HEK293 (cell line): Measurements from ENCODE around the gene SCYL3.

ENCODE experiments used
- FEZF1 ChIP-seq: fragments of 450-650 bp; formaldehyde crosslinking; IDR thresholded peaks from 2 replicates; pipeline ENCODE4 v1.5.1; 2016; ENCODE audit warnings: missing biosample characterization, missing genetic modification characterization
- GLIS1 ChIP-seq: fragments of 450-650 bp; formaldehyde crosslinking; IDR thresholded peaks from 2 replicates; pipeline ENCODE4 v1.5.1; 2016; ENCODE audit warnings: missing biosample characterization, missing genetic modification characterization
- MZF1 ChIP-seq: fragments of 450-650 bp; formaldehyde crosslinking; IDR thresholded peaks from 2 replicates; pipeline ENCODE4 v1.5.1; 2017; ENCODE audit warnings: missing biosample characterization, missing genetic modification characterization, borderline replicate concordance
- PRDM6 ChIP-seq: fragments of 450-650 bp; formaldehyde crosslinking; IDR thresholded peaks from 2 replicates; pipeline ENCODE4 v1.5.1; 2017; ENCODE audit warnings: missing biosample characterization, missing genetic modification characterization
- REST ChIP-seq: fragments of 450-650 bp; formaldehyde crosslinking; IDR thresholded peaks from 2 replicates; pipeline ENCODE4 v1.5.1; 2016; ENCODE audit warnings: missing biosample characterization, missing genetic modification characterization
- SCRT1 ChIP-seq: fragments of 450-650 bp; formaldehyde crosslinking; IDR thresholded peaks from 2 replicates; pipeline ENCODE4 v1.5.1; 2016; ENCODE audit warnings: missing biosample characterization, missing genetic modification characterization, borderline replicate concordance
- SP7 ChIP-seq: fragments of 450-650 bp; formaldehyde crosslinking; IDR thresholded peaks from 2 replicates; pipeline ENCODE4 v1.5.1; 2016; ENCODE audit warnings: missing biosample characterization, missing genetic modification characterization
- ZBTB49 ChIP-seq: fragments of 450-650 bp; formaldehyde crosslinking; IDR thresholded peaks from 2 replicates; pipeline ENCODE4 v1.5.1; 2016; ENCODE audit warnings: missing biosample characterization, missing genetic modification characterization, low read depth
- ZBTB6 ChIP-seq: fragments of 450-650 bp; formaldehyde crosslinking; IDR thresholded peaks from 2 replicates; pipeline ENCODE4 v1.5.1; 2017; ENCODE audit warnings: missing biosample characterization, missing genetic modification characterization
- ZNF133 ChIP-seq: fragments of 450-650 bp; formaldehyde crosslinking; IDR thresholded peaks from 2 replicates; pipeline ENCODE4 v1.5.1; 2016; ENCODE audit warnings: missing biosample characterization, missing genetic modification characterization
- ZNF24 ChIP-seq: fragments of 450-650 bp; formaldehyde crosslinking; IDR thresholded peaks from 2 replicates; pipeline ENCODE4 v1.5.1; 2016; ENCODE audit warnings: missing biosample characterization, missing genetic modification characterization
- ZNF266 ChIP-seq: fragments of 450-650 bp; formaldehyde crosslinking; IDR thresholded peaks from 2 replicates; pipeline ENCODE4 v1.5.1; 2016; ENCODE audit warnings: missing biosample characterization, missing genetic modification characterization, low read depth
- ZNF302 ChIP-seq: fragments of 450-650 bp; formaldehyde crosslinking; IDR thresholded peaks from 2 replicates; pipeline ENCODE4 v1.5.1; 2016; ENCODE audit warnings: missing biosample characterization, missing genetic modification characterization, low read depth
- ZNF350 ChIP-seq: fragments of 450-650 bp; formaldehyde crosslinking; IDR thresholded peaks from 2 replicates; pipeline ENCODE4 v1.5.0; 2017; ENCODE audit warnings: missing biosample characterization, mild to moderate bottlenecking, missing genetic modification characterization
- ZNF394 ChIP-seq: fragments of 450-650 bp; formaldehyde crosslinking; IDR thresholded peaks from 2 replicates; pipeline ENCODE4 v1.5.1; 2016; ENCODE audit warnings: missing biosample characterization, missing genetic modification characterization, mild to moderate bottlenecking, moderate library complexity, borderline replicate concordance
- ZNF404 ChIP-seq: fragments of 450-650 bp; formaldehyde crosslinking; IDR thresholded peaks from 2 replicates; pipeline ENCODE4 v1.5.1; 2017; ENCODE audit warnings: missing biosample characterization, missing genetic modification characterization
- ZNF473 ChIP-seq: fragments of 450-650 bp; formaldehyde crosslinking; IDR thresholded peaks from 2 replicates; pipeline ENCODE4 v1.5.1; 2017; ENCODE audit warnings: missing biosample characterization, missing genetic modification characterization
- ZNF510 ChIP-seq: fragments of 450-650 bp; formaldehyde crosslinking; IDR thresholded peaks from 2 replicates; pipeline ENCODE4 v1.5.1; 2018; ENCODE audit warnings: mild to moderate bottlenecking, missing genetic modification characterization, missing biosample characterization; ENCODE audit not compliant: insufficient replicate concordance
- ZNF514 ChIP-seq: fragments of 450-650 bp; formaldehyde crosslinking; IDR thresholded peaks from 2 replicates; pipeline ENCODE4 v1.5.1; 2016; ENCODE audit warnings: missing biosample characterization, missing genetic modification characterization
- ZNF670 ChIP-seq: fragments of 450-650 bp; formaldehyde crosslinking; IDR thresholded peaks from 2 replicates; pipeline ENCODE4 v1.5.1; 2016; ENCODE audit warnings: missing biosample characterization, missing genetic modification characterization, low read depth
- ZNF707 ChIP-seq: fragments of 450-650 bp; formaldehyde crosslinking; IDR thresholded peaks from 2 replicates; pipeline ENCODE4 v1.5.1; 2016; ENCODE audit warnings: missing biosample characterization, missing genetic modification characterization
- ZNF768 ChIP-seq: fragments of 450-650 bp; formaldehyde crosslinking; IDR thresholded peaks from 2 replicates; pipeline ENCODE4 v1.5.1; 2018; ENCODE audit warnings: missing biosample characterization, mild to moderate bottlenecking, missing genetic modification characterization
- ZNF843 ChIP-seq: fragments of 450-650 bp; formaldehyde crosslinking; IDR thresholded peaks from 2 replicates; pipeline ENCODE4 v1.5.1; 2016; ENCODE audit warnings: missing biosample characterization, missing genetic modification characterization
- TF ChIP-seq, protein P1 (sequence below): fragments of 450-650 bp; formaldehyde crosslinking; IDR thresholded peaks from 2 replicates; pipeline ENCODE4 v1.5.1; 2016; ENCODE audit warnings: missing biosample characterization, missing genetic modification characterization
- TF ChIP-seq, protein P2 (sequence below): fragments of 450-650 bp; formaldehyde crosslinking; IDR thresholded peaks from 2 replicates; pipeline ENCODE4 v1.5.1; 2016; ENCODE audit warnings: missing biosample characterization, missing genetic modification characterization

Gene SCYL3

GRCh38 chr1:169890761-169891538 lies 2.7 kb downstream of the SCYL3 start (continued):
- no peak for TF ChIP-seq ZBTB49 (tag by site-specific recombination)
- TF ChIP-seq ZNF350 (tag by site-specific recombination): no peak
- TF ChIP-seq ZNF707 (tag by site-specific recombination): no peak
- no peak for TF ChIP-seq ZNF266 (tag by site-specific recombination)
- TF ChIP-seq ZNF394: no peak
- peak; percentile 18; the same call in 1 of the 2 replicates for TF ChIP-seq ZBTB6 (tag by site-specific recombination)
- no peak for TF ChIP-seq ZNF302 (tag by site-specific recombination)
- TF ChIP-seq SCRT1 (tag by site-specific recombination): 0 out of 2 replicates have a peak, but pooled peaks have one; percentile 35
- 0 out of 2 replicates have a peak, but pooled peaks have one; percentile 22 for TF ChIP-seq ZNF24 (tag by site-specific recombination)
- TF ChIP-seq ZNF843: peak; percentile 39; the same call in 1 of the 2 replicates
- TF ChIP-seq PRDM6 (tag by site-specific recombination): 0 out of 2 replicates have a peak, but pooled peaks have one; percentile 26
- no peak for TF ChIP-seq REST
- TF ChIP-seq, protein P1, sequence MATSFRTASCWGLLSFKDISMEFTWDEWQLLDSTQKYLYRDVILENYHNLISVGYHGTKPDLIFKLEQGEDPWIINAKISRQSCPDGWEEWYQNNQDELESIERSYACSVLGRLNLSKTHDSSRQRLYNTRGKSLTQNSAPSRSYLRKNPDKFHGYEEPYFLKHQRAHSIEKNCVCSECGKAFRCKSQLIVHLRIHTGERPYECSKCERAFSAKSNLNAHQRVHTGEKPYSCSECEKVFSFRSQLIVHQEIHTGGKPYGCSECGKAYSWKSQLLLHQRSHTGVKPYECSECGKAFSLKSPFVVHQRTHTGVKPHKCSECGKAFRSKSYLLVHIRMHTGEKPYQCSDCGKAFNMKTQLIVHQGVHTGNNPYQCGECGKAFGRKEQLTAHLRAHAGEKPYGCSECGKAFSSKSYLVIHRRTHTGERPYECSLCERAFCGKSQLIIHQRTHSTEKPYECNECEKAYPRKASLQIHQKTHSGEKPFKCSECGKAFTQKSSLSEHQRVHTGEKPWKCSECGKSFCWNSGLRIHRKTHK (tag by site-specific recombination): no peak
- TF ChIP-seq MZF1 (tag by site-specific recombination): no peak
- no peak for TF ChIP-seq SP7 (tag by site-specific recombination)
- peak; percentile 42; the same call in 1 of the 2 replicates for TF ChIP-seq FEZF1 (tag by site-specific recombination)
- TF ChIP-seq, protein P2, sequence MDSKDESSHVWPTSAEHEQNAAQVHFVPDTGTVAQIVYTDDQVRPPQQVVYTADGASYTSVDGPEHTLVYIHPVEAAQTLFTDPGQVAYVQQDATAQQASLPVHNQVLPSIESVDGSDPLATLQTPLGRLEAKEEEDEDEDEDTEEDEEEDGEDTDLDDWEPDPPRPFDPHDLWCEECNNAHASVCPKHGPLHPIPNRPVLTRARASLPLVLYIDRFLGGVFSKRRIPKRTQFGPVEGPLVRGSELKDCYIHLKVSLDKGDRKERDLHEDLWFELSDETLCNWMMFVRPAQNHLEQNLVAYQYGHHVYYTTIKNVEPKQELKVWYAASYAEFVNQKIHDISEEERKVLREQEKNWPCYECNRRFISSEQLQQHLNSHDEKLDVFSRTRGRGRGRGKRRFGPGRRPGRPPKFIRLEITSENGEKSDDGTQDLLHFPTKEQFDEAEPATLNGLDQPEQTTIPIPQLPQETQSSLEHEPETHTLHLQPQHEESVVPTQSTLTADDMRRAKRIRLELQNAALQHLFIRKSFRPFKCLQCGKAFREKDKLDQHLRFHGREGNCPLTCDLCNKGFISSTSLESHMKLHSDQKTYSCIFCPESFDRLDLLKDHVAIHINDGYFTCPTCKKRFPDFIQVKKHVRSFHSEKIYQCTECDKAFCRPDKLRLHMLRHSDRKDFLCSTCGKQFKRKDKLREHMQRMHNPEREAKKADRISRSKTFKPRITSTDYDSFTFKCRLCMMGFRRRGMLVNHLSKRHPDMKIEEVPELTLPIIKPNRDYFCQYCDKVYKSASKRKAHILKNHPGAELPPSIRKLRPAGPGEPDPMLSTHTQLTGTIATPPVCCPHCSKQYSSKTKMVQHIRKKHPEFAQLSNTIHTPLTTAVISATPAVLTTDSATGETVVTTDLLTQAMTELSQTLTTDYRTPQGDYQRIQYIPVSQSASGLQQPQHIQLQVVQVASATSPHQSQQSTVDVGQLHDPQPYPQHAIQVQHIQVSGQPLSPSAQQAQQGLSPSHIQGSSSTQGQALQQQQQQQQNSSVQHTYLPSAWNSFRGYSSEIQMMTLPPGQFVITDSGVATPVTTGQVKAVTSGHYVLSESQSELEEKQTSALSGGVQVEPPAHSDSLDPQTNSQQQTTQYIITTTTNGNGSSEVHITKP (tag by site-specific recombination): peak; percentile 90
- TF ChIP-seq ZNF768 (tag by site-specific recombination): no peak
- TF ChIP-seq ZNF133: no peak
- no peak for TF ChIP-seq ZNF473 (tag by site-specific recombination)
- no peak for TF ChIP-seq ZNF510
- no peak for TF ChIP-seq ZNF404 (tag by site-specific recombination)
- no peak for TF ChIP-seq ZNF514
- no peak for TF ChIP-seq ZNF670 (tag by site-specific recombination)
- TF ChIP-seq GLIS1 (tag by site-specific recombination): peak; percentile 95
